ENCODE results near the gene SH3RF1. TPM values are rescaled to one million over a fixed set of nuclear protein-coding genes. Genes with fewer than 3 reads are reported as not detected.

The SH3RF1 gene
- total and polyA plus RNA-seq, 2 of the 8 experiments (the other 6 are each of a cell fraction or from before 2014, with no cell fraction given) = 6.9 to 15.1 TPM

DNA sequence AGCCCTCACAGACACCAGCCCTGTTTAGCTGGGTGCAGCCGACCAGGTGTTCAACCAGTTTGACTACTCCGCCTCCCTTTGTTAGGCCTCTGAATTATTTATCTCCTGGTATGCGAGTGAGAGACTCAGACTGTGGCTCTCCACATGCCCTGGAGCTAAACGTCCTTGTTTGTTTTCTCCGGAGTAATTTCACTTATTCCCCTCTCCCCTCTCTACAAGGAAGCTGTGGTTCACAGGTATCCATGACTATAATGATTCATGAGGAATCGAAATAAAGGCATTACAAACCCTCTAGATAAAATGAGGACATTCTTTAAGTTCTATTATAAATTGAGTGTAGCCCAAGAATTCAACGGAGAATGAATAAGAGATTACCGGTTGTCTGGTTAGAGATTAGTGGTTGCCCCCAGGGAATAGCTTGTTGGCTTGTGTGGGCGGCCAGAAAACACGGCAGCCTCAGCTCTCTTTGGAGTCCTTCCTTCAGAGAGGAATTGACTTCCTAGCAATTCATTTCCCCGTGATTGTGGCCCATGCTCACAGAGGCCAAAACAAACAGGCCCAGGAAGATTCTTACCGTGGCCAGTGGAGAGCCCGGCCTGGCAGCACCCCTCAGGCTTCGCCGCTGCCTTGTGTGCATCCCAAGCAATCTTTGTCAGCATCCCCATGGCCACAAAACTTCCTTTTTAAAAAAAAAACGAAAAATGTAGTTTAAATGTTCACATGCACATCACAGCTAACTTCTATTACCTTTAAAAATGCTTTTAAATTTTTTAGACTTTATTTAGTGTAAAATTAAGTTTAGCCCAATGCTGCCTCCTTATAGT, 200.5 kb downstream of the SH3RF1 start:
- H3K23ac ChIP-seq (ENCODE audit: insufficient read length) = no peak overlapping the region
- H2AK5ac ChIP-seq (ENCODE audit: low read depth, low read length) = 0 out of 2 replicates have a peak overlapping the region, but pooled peaks have one; percentile 49
- peak overlapping the region; percentile 80; the same call in 1 of the 2 replicates for H2BK12ac ChIP-seq (ENCODE audit: low read depth, low read length)
- H2BK5ac ChIP-seq (ENCODE audit: low read depth, low read length) = peak overlapping the region; percentile 78; the same call in 1 of the 2 replicates
- H3K4ac ChIP-seq (replicated peaks; ENCODE audit: insufficient read length, low read depth, low read length) = no peak overlapping the region
- no peak overlapping the region for H2AFZ ChIP-seq (ENCODE audit: low read length)
- no peak overlapping the region; the same call in 1 of the 2 replicates for H4K8ac ChIP-seq (ENCODE audit: extremely low read depth, insufficient read depth, low read length)
- H3K14ac ChIP-seq (ENCODE audit: insufficient read length) = no peak overlapping the region
- H3K36me3 ChIP-seq (ENCODE audit: control insufficient read depth in 2 of 4, insufficient read depth in 4 of 4, low read length in 3 of 4) = no peaks in the 10 kb centered on the region
- 57% methylated on average over 16 of the region's 16 CpGs; no CpG with 5 or more reads in 1 of the 2 experiments for WGBS, 2 experiments (ENCODE audit: extremely low coverage in 1 of 2, insufficient coverage in 1 of 2, insufficient read length in 1 of 2, insufficient replicate concordance in 2 of 2, low coverage in 1 of 2, low lambda C conversion rate in 2 of 2, missing lambda C conversion rate in 1 of 2)
- no peak overlapping the region; a peak in 1 of 8 replicates for H3K4me3 ChIP-seq (ENCODE audit: extremely low read depth in 1 of 4, insufficient read depth in 2 of 4, low read depth in 3 of 4, low read length in 4 of 4)
- POLR2A ChIA-PET (ENCODE audit: partially characterized antibody) = interaction anchor here (0.9 to 1.9 kb wide), 6 partner anchors 10 to 60 kb away, joined by 3 to 9 read pairs (median 4); partner anchors contain the start of gene CBR4
- no peaks in the 10 kb centered on the region for H3K27me3 ChIP-seq (replicated peaks in 1 of 4; ENCODE audit: control insufficient read depth in 3 of 4, extremely low read depth in 1 of 4, insufficient read depth in 3 of 4, low read length in 3 of 4)
- DNase-seq (ENCODE audit: low read depth in 1 of 2, low spot score in 2 of 2) (peak in 1 of 2 experiments; percentile 69), FAIRE-seq (peak; percentile 75)
- peak overlapping the region; percentile 64; the same call in 1 of the 2 replicates for H3K27ac ChIP-seq (ENCODE audit: low read depth, low read length)
- no peak overlapping the region for H4K5ac ChIP-seq (ENCODE audit: insufficient read length, low read depth, low read length)
- no peaks in the 10 kb centered on the region for H3K23me2 ChIP-seq (ENCODE audit: low read depth, low read length)
- no peaks in the 10 kb centered on the region for H3K9me3 ChIP-seq (ENCODE audit: insufficient read depth in 2 of 2, low read depth in 1 of 2, low read length in 1 of 2)
- H3K79me1 ChIP-seq (ENCODE audit: low read depth, low read length) = no peaks in the 10 kb centered on the region
- peak overlapping the region in 1 of 2 experiments; percentile 7; a peak in 2 of 4 replicates for H3K4me2 ChIP-seq (ENCODE audit: insufficient read depth in 1 of 2, low read depth in 2 of 2, low read length in 2 of 2)
- peak overlapping the region; percentile 75 for H2BK20ac ChIP-seq (ENCODE audit: low read length)
- H3K4me1 ChIP-seq (replicated peaks in 1 of 4; ENCODE audit: control insufficient read depth in 3 of 4, insufficient read depth in 4 of 4, low read length in 3 of 4) = peaks cover 0 to 9% (median 4%) of the 10 kb centered on the region in 4 experiments; a peak in 3 of 7 replicates
- CTCF ChIA-PET (ENCODE audit: partially characterized antibody) = interaction anchor here (0.6 to 1.9 kb wide), 8 partner anchors 9 to 423 kb away, joined by 3 to 4 read pairs (median 4); no protein-coding TSS in a partner anchor
- H4K20me1 ChIP-seq (replicated peaks in 1 of 2; ENCODE audit: control insufficient read depth in 1 of 2, insufficient read depth in 2 of 2, low read length in 2 of 2) = no peaks in the 10 kb centered on the region
- H3K56ac ChIP-seq (replicated peaks; ENCODE audit: insufficient read length, low read depth, low read length) = no peak overlapping the region
- H2BK120ac ChIP-seq (replicated peaks; ENCODE audit: low read depth, low read length) = peak overlapping the region; percentile 16
- no peaks in the 10 kb centered on the region for H3K79me2 ChIP-seq (ENCODE audit: control insufficient read depth in 1 of 2, insufficient read depth in 2 of 2, low read length in 2 of 2)
- H2BK15ac ChIP-seq (ENCODE audit: low read length) = 0 out of 2 replicates have a peak overlapping the region, but pooled peaks have one; percentile 19
- H3K9ac ChIP-seq (replicated peaks in 1 of 4; ENCODE audit: extremely low read depth in 1 of 4, low read depth in 3 of 4, low read length in 3 of 4) = peak overlapping the region in 1 of 4 experiments; percentile 14; a peak in 2 of 7 replicates
- H4K91ac ChIP-seq (replicated peaks; ENCODE audit: insufficient read length, low read length) = peak overlapping the region; percentile 30
- H3K18ac ChIP-seq (ENCODE audit: extremely low read depth, low read length) = peak overlapping the region; percentile 56; the same call in 1 of the 2 replicates
- TF ChIP-seq BRCA1 (IDR thresholded peaks at IDR 0.05; ENCODE audit: low read depth, low read length) (no peak), PHF8 (conservative IDR thresholded peaks at IDR 0.05; ENCODE audit: low read depth, low read length) (no peak), RBBP5 (IDR thresholded peaks at IDR 0.05; ENCODE audit: borderline replicate concordance, low read depth, low read length) (0 out of 2 replicates have a peak, but pooled peaks have one; percentile 41), GABPA (IDR thresholded peaks at IDR 0.05; ENCODE audit: borderline replicate concordance, insufficient read depth, low read length) (no peak), SAP30 (IDR thresholded peaks at IDR 0.05; ENCODE audit: insufficient read depth, insufficient replicate concordance, low read length) (no peak), SRF (IDR thresholded peaks at IDR 0.05; ENCODE audit: low read depth, low read length) (no peak), SP1 (IDR thresholded peaks at IDR 0.05; ENCODE audit: low read depth, low read length) (peak; percentile 82), EGR1 (IDR thresholded peaks at IDR 0.05; ENCODE audit: borderline replicate concordance, low read depth, low read length) (peak; percentile 26; the same call in 1 of the 2 replicates)
- TF ChIP-seq, protein P1, sequence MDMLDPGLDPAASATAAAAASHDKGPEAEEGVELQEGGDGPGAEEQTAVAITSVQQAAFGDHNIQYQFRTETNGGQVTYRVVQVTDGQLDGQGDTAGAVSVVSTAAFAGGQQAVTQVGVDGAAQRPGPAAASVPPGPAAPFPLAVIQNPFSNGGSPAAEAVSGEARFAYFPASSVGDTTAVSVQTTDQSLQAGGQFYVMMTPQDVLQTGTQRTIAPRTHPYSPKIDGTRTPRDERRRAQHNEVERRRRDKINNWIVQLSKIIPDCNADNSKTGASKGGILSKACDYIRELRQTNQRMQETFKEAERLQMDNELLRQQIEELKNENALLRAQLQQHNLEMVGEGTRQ (IDR thresholded peaks at IDR 0.05; ENCODE audit: low read length) = no peak
